Stimulated activated effector memory CD8-positive, alpha-beta T cell treated with anti-CD3 and anti-CD28 coated beads, Interleukin-12 subunit alpha, Interleukin-12 subunit beta, amount 100 ng/mL, for 72 hours (primary cell): ENCODE measurements around the gene SYPL1.

Experiments used
- ATAC-seq: fragments of 150-1000 bp; cut with Tn5 transposase; 2 replicates; pipeline ENCODE4 v1.10.0; 2021
- DNase-seq, 2 donors: peaks; one replicate each; pipeline ENCODE4 v3.0.0; 2021 to 2022; ENCODE audit warnings: low spot score in 2 of 2
- H3K27ac Mint-ChIP-seq: one replicate; pipeline ENCODE4 v1.8.0; 2022; ENCODE audit warnings: mild to moderate bottlenecking, mixed read lengths
- H3K36me3 Mint-ChIP-seq: one replicate; pipeline ENCODE4 v1.8.0; 2022; ENCODE audit warnings: mild to moderate bottlenecking, mixed read lengths
- H3K4me1 Mint-ChIP-seq: one replicate; pipeline ENCODE4 v1.8.0; 2022; ENCODE audit warnings: mixed read lengths
- H3K4me3 Mint-ChIP-seq: one replicate; pipeline ENCODE4 v1.8.0; 2022; ENCODE audit warnings: mild to moderate bottlenecking, mixed read lengths
- H3K9me3 Mint-ChIP-seq: one replicate; pipeline ENCODE4 v1.8.0; 2022; ENCODE audit warnings: mixed read lengths

Gene SYPL1

DNA sequence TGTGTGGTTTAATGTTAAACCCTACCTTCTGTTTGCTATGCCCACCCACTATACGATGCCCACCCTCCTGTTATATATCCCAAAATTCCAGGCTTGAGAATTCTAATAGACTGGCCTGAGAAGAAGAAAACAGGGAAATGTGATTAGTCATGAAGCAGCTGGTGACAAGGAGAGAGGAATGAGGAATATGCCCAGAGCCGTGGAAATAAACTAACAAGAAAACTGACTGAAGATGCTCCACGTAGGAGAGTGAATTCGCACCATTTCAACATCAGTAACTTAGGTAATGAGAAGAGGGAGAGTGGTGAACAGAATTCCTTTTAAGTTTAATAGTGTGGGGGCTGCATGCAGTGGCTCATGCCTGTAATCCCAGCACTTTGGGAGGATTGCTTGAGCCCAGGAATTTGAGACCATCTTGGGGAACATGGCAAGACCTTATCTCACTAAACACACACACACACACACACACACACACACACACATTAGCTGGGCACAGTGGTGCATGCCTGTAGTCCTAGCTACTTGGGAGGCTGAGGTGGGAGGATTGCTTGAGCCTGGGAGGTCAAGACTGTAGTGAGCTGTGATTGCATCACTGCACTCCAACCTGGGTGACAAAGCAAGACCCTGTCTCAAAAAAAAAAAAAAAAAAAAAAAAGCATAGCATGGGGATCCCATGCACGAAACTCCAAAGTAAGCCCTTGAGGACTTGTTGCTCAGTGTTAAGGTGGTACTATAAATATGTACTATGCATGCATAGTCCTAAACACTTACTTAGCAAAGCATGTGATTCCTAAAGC, 16.1 kb upstream of the SYPL1 start:
- no peak for DNase-seq
- Mint-ChIP-seq H3K4me1 (peaks cover 6% of the 10 kb centered on the region), H3K9me3 (no peaks in the 10 kb centered on the region), H3K27ac (no peak overlapping the region), H3K36me3 (no peaks in the 10 kb centered on the region), H3K4me3 (no peak overlapping the region)
- ATAC-seq = no peak

- no peaks in the 10 kb centered on the region for H3K36me3 Mint-ChIP-seq
- no peak overlapping the region for H3K4me3 Mint-ChIP-seq
- no peak for DNase-seq
- no peak overlapping the region for H3K27ac Mint-ChIP-seq
- H3K4me1 Mint-ChIP-seq = peaks cover 6% of the 10 kb centered on the region
- peak; percentile 84 for ATAC-seq
- no peaks in the 10 kb centered on the region for H3K9me3 Mint-ChIP-seq
Measured at GRCh38 chr7:106126170-106126938, 14.2 kb upstream of the SYPL1 start.

GRCh38 chr7:106125417-106125816, 13.3 kb upstream of the SYPL1 start:
- DNase-seq (no peak), ATAC-seq (no peak)
- H3K4me3 Mint-ChIP-seq = no peak overlapping the region
- no peaks in the 10 kb centered on the region for H3K36me3 Mint-ChIP-seq
- no peaks in the 10 kb centered on the region for H3K9me3 Mint-ChIP-seq
- peaks cover 6% of the 10 kb centered on the region for H3K4me1 Mint-ChIP-seq
- no peak overlapping the region for H3K27ac Mint-ChIP-seq

GRCh38 chr7:106124186-106124585, 12.1 kb upstream of the SYPL1 start:
- H3K9me3 Mint-ChIP-seq = no peaks in the 10 kb centered on the region
- H3K4me1 Mint-ChIP-seq = peaks cover 6% of the 10 kb centered on the region
- H3K4me3 Mint-ChIP-seq = no peak overlapping the region
- ATAC-seq (no peak), DNase-seq (no peak)
- no peaks in the 10 kb centered on the region for H3K36me3 Mint-ChIP-seq
- no peak overlapping the region for H3K27ac Mint-ChIP-seq

GRCh38 chr7:106122713-106123112, 10.6 kb upstream of the SYPL1 start:
- Mint-ChIP-seq H3K9me3 (no peaks in the 10 kb centered on the region), H3K36me3 (no peaks in the 10 kb centered on the region), H3K4me3 (no peak overlapping the region), H3K27ac (no peak overlapping the region), H3K4me1 (peaks cover 6% of the 10 kb centered on the region)
- DNase-seq (no peak), ATAC-seq (no peak)

GRCh38 chr7:106121189-106121810, 9.2 kb upstream of the SYPL1 start:
- Mint-ChIP-seq H3K4me3 (no peak overlapping the region), H3K4me1 (peaks cover 3% of the 10 kb centered on the region), H3K9me3 (no peaks in the 10 kb centered on the region), H3K27ac (no peak overlapping the region), H3K36me3 (no peaks in the 10 kb centered on the region)
- DNase-seq (no peak), ATAC-seq (no peak)

- DNase-seq = no peak
- Mint-ChIP-seq H3K9me3 (no peaks in the 10 kb centered on the region), H3K4me3 (no peak overlapping the region), H3K36me3 (no peaks in the 10 kb centered on the region), H3K4me1 (no peaks in the 10 kb centered on the region), H3K27ac (no peak overlapping the region)
- ATAC-seq = no peak
Measured at GRCh38 chr7:106120500-106120899, 8.4 kb upstream of the SYPL1 start.

- no peak for DNase-seq
- H3K4me3 Mint-ChIP-seq = no peak overlapping the region
- no peaks in the 10 kb centered on the region for H3K36me3 Mint-ChIP-seq
- ATAC-seq = no peak
- no peak overlapping the region for H3K27ac Mint-ChIP-seq
- H3K4me1 Mint-ChIP-seq = no peaks in the 10 kb centered on the region
- H3K9me3 Mint-ChIP-seq = no peaks in the 10 kb centered on the region
Measured at GRCh38 chr7:106119719-106120118, 7.6 kb upstream of the SYPL1 start.

- ATAC-seq = no peak
- no peak for DNase-seq
- Mint-ChIP-seq H3K4me1 (no peaks in the 10 kb centered on the region), H3K27ac (no peak overlapping the region), H3K36me3 (no peaks in the 10 kb centered on the region), H3K4me3 (no peak overlapping the region), H3K9me3 (no peaks in the 10 kb centered on the region)
Measured at GRCh38 chr7:106117786-106118544, 5.9 kb upstream of the SYPL1 start.

- no peaks in the 10 kb centered on the region for H3K9me3 Mint-ChIP-seq
- ATAC-seq (no peak), DNase-seq (no peak)
- H3K27ac Mint-ChIP-seq = no peak overlapping the region
- no peaks in the 10 kb centered on the region for H3K36me3 Mint-ChIP-seq
- peaks cover 7% of the 10 kb centered on the region for H3K4me1 Mint-ChIP-seq
- H3K4me3 Mint-ChIP-seq = no peak overlapping the region
Measured at GRCh38 chr7:106116161-106116704, 4.1 kb upstream of the SYPL1 start.

- peaks cover 19% of the 10 kb centered on the region for H3K4me1 Mint-ChIP-seq
- no peak overlapping the region for H3K4me3 Mint-ChIP-seq
- no peak for ATAC-seq
- no peaks in the 10 kb centered on the region for H3K9me3 Mint-ChIP-seq
- H3K27ac Mint-ChIP-seq = no peak overlapping the region
- no peaks in the 10 kb centered on the region for H3K36me3 Mint-ChIP-seq
- no peak for DNase-seq
Measured at GRCh38 chr7:106114716-106115383, 2.7 kb upstream of the SYPL1 start.

- ATAC-seq = no peak
- Mint-ChIP-seq H3K27ac (peak overlapping the region; percentile 84), H3K9me3 (no peaks in the 10 kb centered on the region), H3K4me1 (peaks cover 32% of the 10 kb centered on the region), H3K4me3 (peak overlapping the region; percentile 74), H3K36me3 (peaks cover 1% of the 10 kb centered on the region)
- no peak for DNase-seq
Measured at GRCh38 chr7:106112972-106113421, 885 bp upstream of the SYPL1 start.

DNA sequence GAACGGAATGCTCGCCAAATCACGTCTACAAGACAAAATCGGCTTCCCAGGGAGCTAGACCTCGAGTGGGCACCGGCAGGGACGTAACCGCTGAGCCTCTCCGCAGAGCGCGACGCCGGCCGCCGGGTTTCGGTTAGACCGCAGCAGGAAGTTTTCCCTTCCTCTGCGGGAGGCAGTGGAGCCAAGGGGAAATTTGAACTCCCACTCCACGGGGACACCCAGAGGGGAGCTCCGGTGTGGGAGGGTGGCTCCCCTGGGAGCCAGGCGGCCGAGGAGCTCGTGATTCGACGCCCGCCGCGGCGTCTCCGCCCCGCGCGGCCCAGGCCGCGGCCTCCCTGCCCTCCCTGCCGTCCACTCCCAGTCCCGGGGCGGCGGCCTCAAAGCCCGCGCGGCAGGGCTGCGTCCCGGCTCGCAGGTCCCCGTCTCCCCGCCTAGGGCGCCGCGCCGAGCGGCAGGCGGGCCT, 426 bp downstream of the SYPL1 start:
- Mint-ChIP-seq H3K27ac (peak overlapping the region; percentile 84), H3K9me3 (no peaks in the 10 kb centered on the region), H3K4me3 (peak overlapping the region; percentile 74), H3K36me3 (peaks cover 5% of the 10 kb centered on the region), H3K4me1 (peaks cover 32% of the 10 kb centered on the region)
- ATAC-seq = peak; percentile 60
- DNase-seq = no peak

- DNase-seq (no peak), ATAC-seq (no peak)
- peaks cover 9% of the 10 kb centered on the region for H3K36me3 Mint-ChIP-seq
- H3K4me1 Mint-ChIP-seq = peaks cover 32% of the 10 kb centered on the region
- peak overlapping the region; percentile 74 for H3K4me3 Mint-ChIP-seq
- no peaks in the 10 kb centered on the region for H3K9me3 Mint-ChIP-seq
- H3K27ac Mint-ChIP-seq = peak overlapping the region; percentile 84
Measured at GRCh38 chr7:106110885-106111654, 1.0 kb downstream of the SYPL1 start.
